Neuronal stem cell (in vitro differentiated cells): Measurements from ENCODE around the gene MTOR.
"Not testable (repeated sequence)": the region's sequence is repeated elsewhere in the genome, so short reads cannot be mapped to it uniquely, and the experiment has no call there.

Experiments
- DNase-seq: peaks from one replicate; pipeline ENCODE4 v3.0.0-alpha.2; 2013; ENCODE audit warnings: low spot score
- H2AFZ ChIP-seq: one replicate; pipeline ENCODE4 v1.6.1; 2013; ENCODE audit warnings: mild to moderate bottlenecking, low read length, inconsistent platforms
- H2AK5ac ChIP-seq: 2 replicates; pipeline ENCODE4 v1.6.1; 2013; ENCODE audit warnings: low read depth, mild to moderate bottlenecking, inconsistent platforms, low read length, moderate library complexity, mixed read lengths
- H2BK120ac ChIP-seq: 2 replicates; pipeline ENCODE4 v1.6.1; 2013; ENCODE audit warnings: low read depth, mild to moderate bottlenecking, inconsistent platforms, low read length, moderate library complexity, mixed read lengths
- H2BK12ac ChIP-seq: one replicate; pipeline ENCODE4 v1.6.1; 2013; ENCODE audit warnings: low read length, inconsistent platforms
- H2BK15ac ChIP-seq: 2 replicates; pipeline ENCODE4 v1.6.1; 2013; ENCODE audit warnings: mild to moderate bottlenecking, low read length, inconsistent platforms, mixed read lengths
- H2BK5ac ChIP-seq: one replicate; pipeline ENCODE4 v1.6.1; 2013; ENCODE audit warnings: inconsistent platforms, mild to moderate bottlenecking, low read length, moderate library complexity
- H3K14ac ChIP-seq: one replicate; pipeline ENCODE4 v1.6.1; 2013; ENCODE audit warnings: low read length, inconsistent platforms
- H3K18ac ChIP-seq: 2 replicates; pipeline ENCODE4 v1.6.1; 2013; ENCODE audit warnings: low read length, inconsistent platforms
- H3K23ac ChIP-seq: 2 replicates; pipeline ENCODE4 v1.6.1; 2013; ENCODE audit warnings: low read depth, mild to moderate bottlenecking, mixed read lengths, low read length, inconsistent platforms; ENCODE audit not compliant: poor library complexity
- H3K27ac ChIP-seq: replicated peaks from 3 replicates; pipeline ENCODE4 v1.5.1; 2013; ENCODE audit warnings: low read length, inconsistent platforms
- H3K27me3 ChIP-seq, 3 experiments: 2 replicates each; pipeline ENCODE4 v1.6.1; 2013; ENCODE audit warnings: low read length in 3 of 3, mild to moderate bottlenecking in 2 of 3, inconsistent platforms in 1 of 3, low read depth in 1 of 3, mixed read lengths in 1 of 3, moderate library complexity in 1 of 3; ENCODE audit not compliant: control insufficient read depth in 3 of 3, insufficient read depth in 3 of 3
- H3K36me3 ChIP-seq, 2 donors: replicated peaks in 1 of 2; 2 replicates each; pipeline ENCODE4 v1.6.1; 2013; ENCODE audit warnings: low read length in 2 of 2; ENCODE audit not compliant: control insufficient read depth in 2 of 2, insufficient read depth in 2 of 2
- H3K4ac ChIP-seq: 2 replicates; pipeline ENCODE4 v1.6.1; 2013; ENCODE audit warnings: inconsistent platforms, mild to moderate bottlenecking, low read length, moderate library complexity
- H3K4me1 ChIP-seq, 2 donors: 1 replicate in 1 of 2; 2 replicates in 1 of 2; pipeline ENCODE4 v1.6.1; 2013; ENCODE audit warnings: low read length in 2 of 2, low read depth in 1 of 2; ENCODE audit not compliant: control insufficient read depth in 2 of 2, insufficient read depth in 1 of 2
- H3K4me2 ChIP-seq: one replicate; pipeline ENCODE4 v1.6.1; 2013; ENCODE audit warnings: mild to moderate bottlenecking, low read length, inconsistent platforms; ENCODE audit not compliant: insufficient read depth, poor library complexity, severe bottlenecking
- H3K4me3 ChIP-seq, 2 donors: 2 replicates each; pipeline ENCODE4 v1.5.1; 2013; ENCODE audit warnings: low read length in 2 of 2, mild to moderate bottlenecking in 2 of 2, inconsistent platforms in 1 of 2, moderate library complexity in 1 of 2
- H3K79me1 ChIP-seq: one replicate; pipeline ENCODE4 v1.6.1; 2013; ENCODE audit warnings: low read depth, mild to moderate bottlenecking, inconsistent platforms, low read length, moderate library complexity
- H3K9ac ChIP-seq: one replicate; pipeline ENCODE4 v1.6.1; 2013; ENCODE audit warnings: mild to moderate bottlenecking, low read depth, low read length, inconsistent platforms; ENCODE audit not compliant: poor library complexity
- H3K9me3 ChIP-seq, 2 donors: replicated peaks in 1 of 2; 2 replicates each; pipeline versions ENCODE3 to v1.6.1; 2013; ENCODE audit warnings: low read length in 2 of 2, mild to moderate bottlenecking in 2 of 2, inconsistent platforms in 1 of 2, low read depth in 1 of 2, mixed read lengths in 1 of 2, moderate library complexity in 1 of 2; ENCODE audit not compliant: control insufficient read depth in 2 of 2, insufficient read depth in 1 of 2
- H4K8ac ChIP-seq: one replicate; pipeline ENCODE4 v1.6.1; 2013; ENCODE audit warnings: low read depth, mild to moderate bottlenecking, inconsistent platforms, low read length, moderate library complexity
- H4K91ac ChIP-seq: one replicate; pipeline ENCODE4 v1.6.1; 2013; ENCODE audit warnings: low read length, low read depth, mild to moderate bottlenecking, inconsistent platforms; ENCODE audit not compliant: poor library complexity
- WGBS, 2 donors: extraction: QIAGEN DNeasy Blood & Tissue Kit; methylation state at CpG; one replicate each; pipeline ENCODE4 v1.1.7; 2013; ENCODE audit warnings: missing lambda C conversion rate in 2 of 2, mixed read lengths in 1 of 2; ENCODE audit not compliant: insufficient read length in 2 of 2, insufficient replicate concordance in 1 of 2; ENCODE audit errors: extremely low coverage in 2 of 2; 5-methylcytosine and 5-hydroxymethylcytosine counted together

MTOR gene

GRCh38 chr1:11180342-11180744 is 82.0 kb downstream of the MTOR start:
- peak overlapping the region; percentile 31 for H3K27ac ChIP-seq
- no peak for DNase-seq

GRCh38 chr1:11179749-11180148 is 82.6 kb downstream of the MTOR start:
- not testable (repeated sequence) for H3K79me1 ChIP-seq, H3K18ac ChIP-seq, H2BK120ac ChIP-seq, H3K9me3 ChIP-seq, H3K4ac ChIP-seq, H3K4me2 ChIP-seq, H3K14ac ChIP-seq, DNase-seq, H2BK5ac ChIP-seq, H2AK5ac ChIP-seq, H3K9ac ChIP-seq, H3K4me3 ChIP-seq, H3K27me3 ChIP-seq, H4K8ac ChIP-seq, H2AFZ ChIP-seq, H2BK12ac ChIP-seq, H2BK15ac ChIP-seq, H4K91ac ChIP-seq, H3K23ac ChIP-seq
- Histone ChIP-seq H3K36me3 (peaks cover 6 to 72% of the 10 kb centered on the region in 2 donors), H3K27ac (peak overlapping the region; percentile 88), H3K4me1 (peaks cover 0 to 32% of the 10 kb centered on the region in 2 donors)
- WGBS, 2 donors: no CpG with 5 or more reads among the region's 3 CpGs

More at GRCh38 chr1:11180342-11180744, 82.0 kb downstream of the MTOR start:
- H2AK5ac ChIP-seq: no peak overlapping the region
- peaks cover 0 to 29% of the 10 kb centered on the region in 2 donors for H3K4me1 ChIP-seq
- H2BK120ac ChIP-seq: no peak overlapping the region
- H2AFZ ChIP-seq: no peak overlapping the region
- no peak overlapping the region for H3K23ac ChIP-seq
- no peaks in the 10 kb centered on the region for H3K79me1 ChIP-seq
- no peak overlapping the region for H3K9ac ChIP-seq
- H3K18ac ChIP-seq: no peak overlapping the region
- H4K8ac ChIP-seq: no peak overlapping the region
- H2BK15ac ChIP-seq: no peak overlapping the region
- H4K91ac ChIP-seq: no peak overlapping the region
- H2BK12ac ChIP-seq: no peak overlapping the region
- H3K27me3 ChIP-seq: no peaks in the 10 kb centered on the region
- no peak overlapping the region for H3K4ac ChIP-seq
- H3K36me3 ChIP-seq: peaks cover 6 to 77% of the 10 kb centered on the region in 2 donors
- no peak overlapping the region for H2BK5ac ChIP-seq
- H3K14ac ChIP-seq: no peak overlapping the region
- H3K4me2 ChIP-seq: no peak overlapping the region
- no peak overlapping the region for H3K4me3 ChIP-seq
- no peaks in the 10 kb centered on the region for H3K9me3 ChIP-seq

DNA sequence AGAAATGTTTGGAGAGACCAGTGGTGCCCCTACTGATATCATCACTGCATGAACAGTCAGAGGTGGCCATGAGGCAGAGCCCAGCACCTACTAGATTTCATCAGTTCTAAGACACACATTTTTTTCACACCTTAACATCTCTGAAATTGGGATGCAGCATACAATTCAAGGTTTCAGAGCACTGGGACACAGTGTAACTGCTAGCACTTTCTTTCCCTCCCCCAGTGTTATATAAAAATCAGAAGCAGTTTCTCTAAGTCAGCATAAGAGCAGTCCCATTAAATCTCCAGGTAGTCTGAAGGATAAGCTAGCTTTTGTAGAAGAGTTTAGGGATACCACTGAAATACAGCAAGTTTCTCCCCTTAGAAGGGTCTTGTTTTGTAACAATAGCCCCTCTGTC is 83.2 kb downstream of the MTOR start:
- no peak overlapping the region for H4K8ac ChIP-seq
- no peak overlapping the region for H4K91ac ChIP-seq
- no peak overlapping the region for H3K18ac ChIP-seq
- H2BK12ac ChIP-seq: no peak overlapping the region
- H3K14ac ChIP-seq: no peak overlapping the region
- H2AFZ ChIP-seq: no peak overlapping the region
- no peak overlapping the region for H3K4me3 ChIP-seq
- peaks cover 3 to 65% of the 10 kb centered on the region in 2 donors for H3K36me3 ChIP-seq
- H3K27me3 ChIP-seq: no peaks in the 10 kb centered on the region
- H3K4ac ChIP-seq: no peak overlapping the region
- no peak overlapping the region for H3K9ac ChIP-seq
- no peak overlapping the region for H2BK120ac ChIP-seq
- H3K79me1 ChIP-seq: no peaks in the 10 kb centered on the region
- H3K4me2 ChIP-seq: no peak overlapping the region
- no peak overlapping the region for H2AK5ac ChIP-seq
- H2BK15ac ChIP-seq: no peak overlapping the region
- peak overlapping the region; percentile 88 for H3K27ac ChIP-seq
- no peak overlapping the region for H3K23ac ChIP-seq
- no peak overlapping the region for H2BK5ac ChIP-seq
- H3K4me1 ChIP-seq: peaks cover 0 to 37% of the 10 kb centered on the region in 2 donors
- no peaks in the 10 kb centered on the region for H3K9me3 ChIP-seq
- no peak for DNase-seq

GRCh38 chr1:11178021-11179015 is 84.0 kb downstream of the MTOR start:
- Histone ChIP-seq H3K9me3 (no peaks in the 10 kb centered on the region), H2BK15ac (no peak overlapping the region), H3K18ac (no peak overlapping the region), H3K27ac (peak overlapping the region; percentile 88), H4K91ac (no peak overlapping the region), H3K4me2 (peak overlapping the region; percentile 11), H4K8ac (no peak overlapping the region), H2AK5ac (no peak overlapping the region), H3K36me3 (peaks cover 2 to 58% of the 10 kb centered on the region in 2 donors), H3K14ac (no peak overlapping the region), H3K9ac (no peak overlapping the region), H3K23ac (no peak overlapping the region), H2AFZ (no peak overlapping the region), H3K79me1 (no peaks in the 10 kb centered on the region), H3K4me1 (peaks cover 0 to 39% of the 10 kb centered on the region in 2 donors), H2BK12ac (no peak overlapping the region), H3K4ac (no peak overlapping the region), H2BK120ac (no peak overlapping the region), H3K27me3 (no peaks in the 10 kb centered on the region), H2BK5ac (no peak overlapping the region), H3K4me3 (no peak overlapping the region)
- no peak for DNase-seq
- no CpG with 5 or more reads among the region's 7 CpGs for WGBS, 2 donors
